Activated B cell treated with CpG ODN at 0.5 μM for 24 hours (primary cell): ENCODE data around the gene TOM1. TPM values are rescaled to one million over a fixed set of nuclear protein-coding genes. Genes with fewer than 3 reads are reported as not detected.
A peak's percentile ranks its signal among the peaks of the same experiment; 100 is the strongest.

Experiments
- ATAC-seq: fragments of 200-7000 bp; cut with Tn5 transposase; one replicate; pipeline ENCODE4 v1.10.0; 2021; ENCODE audit warnings: low read depth, mild to moderate bottlenecking, moderate library complexity
- CTCF ChIA-PET: fragments of 350-600 bp; sonication (Branson Sonifier 250); formaldehyde crosslinking; loops from one replicate; lab custom pipeline; 2021; ENCODE audit warnings: antibody characterized with exemption; lab: Charles Lee
- POLR2A ChIA-PET: fragments of 350-600 bp; sonication (Branson Sonifier 250); formaldehyde crosslinking; loops from one replicate; lab custom pipeline; 2021; ENCODE audit warnings: antibody characterized with exemption; lab: Charles Lee
- DNase-seq: peaks from one replicate; pipeline ENCODE4 v3.0.0; 2022
- H3K27ac Mint-ChIP-seq: one replicate; pipeline ENCODE4 v1.8.0; 2020; ENCODE audit warnings: mixed read lengths
- H3K27me3 Mint-ChIP-seq: one replicate; pipeline ENCODE4 v1.8.0; 2021; ENCODE audit warnings: mixed read lengths
- H3K36me3 Mint-ChIP-seq: one replicate; pipeline ENCODE4 v1.8.0; 2021; ENCODE audit warnings: low read depth, mixed read lengths
- H3K4me1 Mint-ChIP-seq: one replicate; pipeline ENCODE4 v1.8.0; 2021; ENCODE audit warnings: mixed read lengths
- H3K4me3 Mint-ChIP-seq: one replicate; pipeline ENCODE4 v1.8.0; 2020; ENCODE audit warnings: mild to moderate bottlenecking, mixed read lengths
- H3K9me3 Mint-ChIP-seq: one replicate; pipeline ENCODE4 v1.8.0; 2020; ENCODE audit warnings: mixed read lengths
- intact Hi-C: fragments of 100-400 bp; cut with micrococcal nuclease; formaldehyde crosslinking; loops from one replicate; pipeline ENCODE4 v1.15.1; 2024
- total RNA-seq: library from RNA; stranded (reverse); gene quantifications from 2 replicates; pipeline ENCODE4 v1.2.3, GENCODE V29; 2022
- TF ChIP-seq, protein P1 (sequence below): fragments of 200-600 bp; IDR thresholded peaks from one replicate; pipeline ENCODE4 v1.8.0; 2022; ENCODE audit warnings: antibody characterized with exemption, mild to moderate bottlenecking

TOM1 gene
- total RNA-seq, 1 donor from 2014 or later: 40.8 TPM

DNA sequence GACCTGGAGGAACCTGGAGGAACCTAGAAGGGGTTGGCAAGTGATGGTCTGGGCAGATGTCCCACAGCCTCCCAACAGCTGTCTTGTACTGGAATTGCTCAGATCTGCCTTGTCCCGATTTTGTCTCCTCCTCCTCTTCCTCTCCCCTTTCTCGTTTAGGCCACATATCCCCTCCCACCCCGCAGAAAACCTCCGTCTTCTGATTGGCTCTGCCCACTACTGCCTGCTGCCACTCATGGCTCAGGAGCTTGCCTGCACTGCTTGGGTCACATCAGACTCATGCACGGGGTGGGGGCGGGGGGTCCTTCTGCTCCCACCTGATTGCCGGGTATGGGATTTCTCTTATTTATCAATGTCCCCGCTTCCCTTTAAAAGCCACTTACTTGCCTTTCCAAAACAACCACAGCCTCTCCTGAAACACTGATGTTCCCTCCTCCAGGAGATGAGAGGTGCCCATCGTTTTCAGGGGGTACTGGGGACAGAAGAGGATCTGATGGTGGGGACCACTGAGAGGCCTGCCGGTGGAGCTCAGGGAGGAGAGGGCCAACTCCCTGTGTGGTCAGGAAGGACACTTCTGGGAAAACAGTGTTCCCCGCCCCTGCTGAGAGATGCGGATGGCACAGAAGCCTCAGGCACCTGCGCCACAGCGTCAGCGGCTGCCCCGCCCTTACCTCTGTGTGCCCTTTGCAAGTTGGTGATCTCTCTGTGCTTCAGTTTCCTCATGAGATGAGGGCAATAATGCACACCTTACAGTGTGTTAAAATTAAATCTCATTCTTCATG, 14.7 kb downstream of the TOM1 start:
- peak; percentile 10 for DNase-seq
- CTCF ChIA-PET: no interaction called here
- Mint-ChIP-seq H3K36me3 (peaks cover 28% of the 10 kb centered on the region), H3K4me1 (peaks cover 30% of the 10 kb centered on the region), H3K27ac (no peak overlapping the region), H3K4me3 (no peak overlapping the region), H3K9me3 (no peaks in the 10 kb centered on the region), H3K27me3 (no peaks in the 10 kb centered on the region)
- TF ChIP-seq, protein P1, sequence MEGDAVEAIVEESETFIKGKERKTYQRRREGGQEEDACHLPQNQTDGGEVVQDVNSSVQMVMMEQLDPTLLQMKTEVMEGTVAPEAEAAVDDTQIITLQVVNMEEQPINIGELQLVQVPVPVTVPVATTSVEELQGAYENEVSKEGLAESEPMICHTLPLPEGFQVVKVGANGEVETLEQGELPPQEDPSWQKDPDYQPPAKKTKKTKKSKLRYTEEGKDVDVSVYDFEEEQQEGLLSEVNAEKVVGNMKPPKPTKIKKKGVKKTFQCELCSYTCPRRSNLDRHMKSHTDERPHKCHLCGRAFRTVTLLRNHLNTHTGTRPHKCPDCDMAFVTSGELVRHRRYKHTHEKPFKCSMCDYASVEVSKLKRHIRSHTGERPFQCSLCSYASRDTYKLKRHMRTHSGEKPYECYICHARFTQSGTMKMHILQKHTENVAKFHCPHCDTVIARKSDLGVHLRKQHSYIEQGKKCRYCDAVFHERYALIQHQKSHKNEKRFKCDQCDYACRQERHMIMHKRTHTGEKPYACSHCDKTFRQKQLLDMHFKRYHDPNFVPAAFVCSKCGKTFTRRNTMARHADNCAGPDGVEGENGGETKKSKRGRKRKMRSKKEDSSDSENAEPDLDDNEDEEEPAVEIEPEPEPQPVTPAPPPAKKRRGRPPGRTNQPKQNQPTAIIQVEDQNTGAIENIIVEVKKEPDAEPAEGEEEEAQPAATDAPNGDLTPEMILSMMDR: no peak
- POLR2A ChIA-PET: interaction anchor here (1.1 kb wide), 1 partner anchor 57 kb away, joined by 3 read pairs; the partner anchor contains the start of gene HMGXB4
- no peak for ATAC-seq
- intact Hi-C loops: no loop called here

DNA sequence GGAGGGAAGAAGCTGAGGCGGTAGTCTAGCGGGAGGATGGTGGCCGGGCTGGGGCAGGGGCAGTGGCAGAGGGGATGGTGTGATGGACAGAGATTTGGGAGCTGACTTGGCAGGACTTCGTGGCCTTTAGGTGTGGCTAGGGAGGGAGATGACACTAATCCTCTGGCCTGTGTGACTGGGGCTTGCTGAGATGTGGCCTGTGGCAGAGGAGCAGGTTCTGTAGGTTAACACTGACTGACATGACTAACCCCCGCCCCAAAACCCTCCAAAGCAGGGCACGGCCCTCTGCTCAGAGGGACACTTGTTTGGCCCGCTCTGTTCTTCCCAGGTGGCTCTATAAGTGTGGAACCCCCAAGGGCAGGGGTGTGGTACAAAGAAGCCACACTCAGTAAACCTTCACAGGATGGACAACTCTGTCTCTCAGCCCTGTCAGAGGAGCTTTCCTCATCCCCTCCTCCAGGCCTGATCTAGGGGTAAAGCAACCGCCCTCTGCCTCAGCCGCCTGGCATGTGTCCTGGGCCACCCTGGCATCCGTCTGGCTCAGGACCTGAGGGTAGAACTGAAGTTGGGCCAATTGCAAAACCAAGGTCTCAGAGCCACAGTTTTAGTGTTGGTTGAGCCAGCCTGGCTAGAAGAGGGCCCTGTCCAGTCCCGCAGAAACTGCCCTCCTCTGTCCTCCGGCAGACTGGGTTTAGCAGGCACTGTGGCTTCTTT, 15.6 kb downstream of the TOM1 start:
- ChIA-PET CTCF (no interaction called here), POLR2A (interaction anchor here (1.1 kb wide), 1 partner anchor 58 kb away, joined by 3 read pairs; the partner anchor contains the start of gene HMGXB4)
- Mint-ChIP-seq H3K27me3 (no peaks in the 10 kb centered on the region), H3K4me3 (no peak overlapping the region), H3K27ac (no peak overlapping the region), H3K9me3 (no peaks in the 10 kb centered on the region), H3K4me1 (peaks cover 21% of the 10 kb centered on the region), H3K36me3 (peaks cover 33% of the 10 kb centered on the region)
- intact Hi-C loops: no loop called here
- ATAC-seq (no peak), DNase-seq (peak; percentile 12)
- TF ChIP-seq, protein P1: no peak

DNA sequence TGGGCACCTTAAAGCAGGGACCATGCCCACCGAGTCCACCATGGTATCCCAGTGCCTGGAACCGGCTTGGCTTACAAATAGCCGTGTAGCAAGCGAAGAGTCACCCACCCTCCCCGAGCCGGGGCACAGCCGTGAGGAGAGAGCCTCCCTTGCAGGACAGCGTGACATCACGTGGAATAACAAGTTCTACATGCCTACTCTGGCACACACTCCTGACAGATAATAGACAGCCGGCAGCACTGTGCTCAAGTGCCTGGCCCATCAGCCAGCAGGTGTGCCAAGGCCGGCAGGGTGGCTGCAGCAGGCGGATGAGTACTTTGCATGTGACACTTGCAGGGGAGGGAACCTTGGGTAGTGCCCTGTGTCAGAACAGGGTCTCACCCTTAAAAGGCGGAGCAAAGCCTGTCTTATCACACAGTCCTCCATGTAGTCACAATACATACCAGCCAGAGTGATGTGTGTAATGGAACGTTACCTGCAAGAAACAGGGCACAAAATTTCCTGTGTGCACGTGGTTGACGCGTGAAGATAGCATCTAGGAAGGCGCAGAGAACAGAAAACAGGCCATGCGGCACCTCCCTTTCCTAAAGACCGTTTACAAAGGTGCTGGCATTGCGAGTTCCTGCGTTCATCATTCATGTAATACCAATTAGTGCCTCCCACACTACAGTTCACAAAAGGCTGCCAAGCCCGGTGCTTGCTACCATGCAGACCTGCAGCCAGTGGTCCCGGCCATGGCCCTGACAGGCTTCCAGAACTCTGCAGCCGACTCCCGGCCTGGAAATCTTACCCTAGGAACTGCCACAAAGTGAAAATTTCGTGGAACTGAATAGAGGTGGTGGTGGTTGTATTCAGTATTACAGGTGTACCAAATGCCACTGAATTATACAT, 16.4 kb downstream of the TOM1 start:
- ChIA-PET CTCF (no interaction called here), POLR2A (no interaction called here)
- peak; percentile 47 for ATAC-seq

DNA sequence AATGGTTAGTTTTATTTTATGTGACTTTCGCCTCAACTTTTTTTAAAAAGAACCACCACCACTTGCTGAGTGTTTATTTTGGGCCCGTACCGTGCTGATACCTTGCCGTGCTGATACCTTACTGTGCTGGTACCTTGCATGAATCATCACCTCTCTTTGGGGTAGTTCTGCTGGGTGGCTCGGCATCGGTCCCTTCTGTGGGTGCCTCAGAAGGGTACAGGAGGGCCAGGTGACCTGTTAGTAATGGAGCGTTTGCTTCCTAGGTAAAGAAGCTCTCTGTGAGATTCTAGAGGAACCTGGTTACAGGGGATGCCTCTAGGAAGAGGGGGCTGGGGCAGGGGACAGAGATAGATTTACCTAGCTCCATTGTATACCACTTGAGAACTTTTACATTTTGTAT, 17.1 kb downstream of the TOM1 start:
- Mint-ChIP-seq H3K4me1 (peaks cover 9% of the 10 kb centered on the region), H3K27me3 (no peaks in the 10 kb centered on the region), H3K9me3 (no peaks in the 10 kb centered on the region), H3K36me3 (peaks cover 40% of the 10 kb centered on the region), H3K27ac (no peak overlapping the region), H3K4me3 (no peak overlapping the region)
- ATAC-seq (no peak), DNase-seq (no peak)
- CTCF ChIA-PET: no interaction called here
- POLR2A ChIA-PET: no interaction called here
- intact Hi-C loops: no loop called here
- TF ChIP-seq, protein P1: no peak

More for the DNA sequence above, 16.4 kb downstream of the TOM1 start:
- intact Hi-C loops: no loop called here
- Mint-ChIP-seq H3K4me3 (no peak overlapping the region), H3K4me1 (peaks cover 13% of the 10 kb centered on the region), H3K27ac (no peak overlapping the region), H3K36me3 (peaks cover 38% of the 10 kb centered on the region), H3K9me3 (no peaks in the 10 kb centered on the region), H3K27me3 (no peaks in the 10 kb centered on the region)
- TF ChIP-seq, protein P1: no peak
- DNase-seq: no peak
